Nephron progenitor cell (in vitro differentiated cells): Measurements from ENCODE around the gene RAD51B.

ENCODE experiments used
- DNase-seq: peaks from one replicate; pipeline ENCODE4 v3.0.0; 2021
- H3K27ac Mint-ChIP-seq: 2 replicates; pipeline ENCODE4 v1.8.0; 2021; ENCODE audit warnings: mild to moderate bottlenecking, moderate library complexity, mixed read lengths
- H3K27me3 Mint-ChIP-seq: 2 replicates; pipeline ENCODE4 v1.8.0; 2021; ENCODE audit warnings: mild to moderate bottlenecking, low read depth, mixed read lengths; ENCODE audit not compliant: poor library complexity
- H3K36me3 Mint-ChIP-seq: 2 replicates; pipeline ENCODE4 v1.8.0; 2021; ENCODE audit warnings: low read depth, mixed read lengths
- H3K4me1 Mint-ChIP-seq: 2 replicates; pipeline ENCODE4 v1.8.0; 2021; ENCODE audit warnings: mixed read lengths
- H3K4me3 Mint-ChIP-seq: 2 replicates; pipeline ENCODE4 v1.8.0; 2021; ENCODE audit warnings: mild to moderate bottlenecking, moderate library complexity, mixed read lengths
- H3K9me3 Mint-ChIP-seq: 2 replicates; pipeline ENCODE4 v1.8.0; 2021; ENCODE audit warnings: mild to moderate bottlenecking, moderate library complexity, mixed read lengths
- CTCF ChIP-seq: fragments of 200-600 bp; sonication (generic); IDR thresholded peaks from 2 replicates; pipeline ENCODE4 v1.5.0; 2021; ENCODE audit warnings: antibody characterized with exemption

Gene RAD51B

DNA sequence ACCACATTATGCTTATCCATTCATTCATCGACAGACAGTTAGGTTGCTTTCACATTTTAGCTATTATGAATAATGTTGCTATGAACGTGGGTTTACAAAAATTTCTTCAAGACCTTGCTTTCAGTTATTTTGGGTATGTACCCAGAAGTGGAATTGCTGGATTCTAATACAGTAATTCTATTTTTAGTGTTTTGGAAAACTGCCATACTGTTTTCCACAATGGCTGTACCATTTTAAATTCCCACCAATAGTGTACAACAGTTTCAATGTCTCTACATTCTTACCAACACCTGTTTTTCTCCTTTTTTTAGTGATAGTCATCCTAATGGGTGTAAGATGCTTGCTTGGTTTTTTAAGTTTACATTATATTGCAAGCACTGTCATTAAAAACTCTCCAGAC, 825.8 kb downstream of the RAD51B start:
- H3K27ac Mint-ChIP-seq = no peak overlapping the region
- no peak overlapping the region for H3K4me3 Mint-ChIP-seq
- peaks cover 47% of the 10 kb centered on the region for H3K36me3 Mint-ChIP-seq
- no peak for DNase-seq
- H3K9me3 Mint-ChIP-seq = peaks cover 48% of the 10 kb centered on the region
- peaks cover 26% of the 10 kb centered on the region for H3K4me1 Mint-ChIP-seq
- peaks cover 11% of the 10 kb centered on the region for H3K27me3 Mint-ChIP-seq
- TF ChIP-seq CTCF = no peak

DNA sequence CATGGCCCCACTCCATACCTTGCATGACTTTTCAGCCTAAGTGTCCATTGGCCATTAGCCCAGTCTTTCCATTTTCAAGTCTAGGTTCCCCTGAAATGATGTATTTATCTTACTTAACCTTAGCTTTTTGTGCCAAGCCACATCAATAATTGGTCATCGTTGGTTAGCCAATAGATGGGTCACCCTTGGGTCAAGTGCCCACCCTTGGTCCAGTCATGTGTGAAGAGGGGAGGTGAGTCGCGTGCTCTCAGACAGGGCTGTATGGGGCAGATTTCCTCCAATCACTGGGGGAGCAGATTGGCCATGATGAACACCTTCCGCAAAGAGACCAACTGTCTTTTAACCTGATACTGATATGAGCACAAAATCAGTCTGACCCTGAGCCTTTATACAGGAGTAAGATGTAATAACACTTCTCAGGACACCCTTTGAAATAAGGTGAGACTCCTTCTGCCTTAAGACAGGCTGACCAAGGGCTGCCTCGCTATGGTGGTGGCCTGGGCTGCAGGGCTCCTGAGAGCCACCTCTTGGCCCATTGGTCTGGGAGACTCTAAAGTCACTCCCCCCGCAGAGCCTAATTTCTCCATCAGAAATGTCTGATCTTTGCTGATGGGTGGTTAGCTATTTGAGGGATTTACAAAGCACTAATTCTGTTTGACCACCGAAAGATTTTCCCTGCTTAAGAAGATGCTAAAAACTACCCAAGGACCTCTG, 830.1 kb downstream of the RAD51B start:
- DNase-seq = no peak
- peaks cover 9% of the 10 kb centered on the region for H3K27me3 Mint-ChIP-seq
- H3K27ac Mint-ChIP-seq = peak overlapping the region; percentile 57
- H3K9me3 Mint-ChIP-seq = peaks cover 6% of the 10 kb centered on the region
- H3K4me1 Mint-ChIP-seq = peaks cover 59% of the 10 kb centered on the region
- H3K4me3 Mint-ChIP-seq = no peak overlapping the region
- TF ChIP-seq CTCF = no peak
- peaks cover 6% of the 10 kb centered on the region for H3K36me3 Mint-ChIP-seq

- H3K27ac Mint-ChIP-seq = no peak overlapping the region
- peaks cover 9% of the 10 kb centered on the region for H3K27me3 Mint-ChIP-seq
- no peaks in the 10 kb centered on the region for H3K9me3 Mint-ChIP-seq
- H3K36me3 Mint-ChIP-seq = no peaks in the 10 kb centered on the region
- peaks cover 67% of the 10 kb centered on the region for H3K4me1 Mint-ChIP-seq
- no peak overlapping the region for H3K4me3 Mint-ChIP-seq
- TF ChIP-seq CTCF = no peak
- DNase-seq = no peak
Measured at GRCh38 chr14:68650404-68650994, 830.9 kb downstream of the RAD51B start.

DNA sequence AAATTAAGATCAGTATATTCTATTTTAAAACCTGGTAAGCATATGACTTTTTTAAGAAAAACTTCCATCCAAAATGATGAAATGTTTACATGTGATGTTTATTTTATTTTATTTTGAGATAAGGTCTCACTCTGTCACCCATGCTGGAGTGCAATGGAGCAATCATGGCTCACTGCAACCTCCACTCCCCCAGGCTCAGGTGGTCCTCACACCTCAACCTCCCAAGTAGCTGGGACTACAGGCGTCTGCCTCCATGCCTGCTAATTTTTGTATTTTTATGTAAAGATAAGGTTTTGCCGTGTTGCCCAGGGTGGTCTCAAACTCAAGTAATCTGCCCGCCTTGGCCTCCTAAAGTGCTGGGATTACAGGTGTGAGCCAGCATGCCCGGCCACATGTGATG, 831.5 kb downstream of the RAD51B start:
- peaks cover 9% of the 10 kb centered on the region for H3K27me3 Mint-ChIP-seq
- no peak for DNase-seq
- H3K9me3 Mint-ChIP-seq = no peaks in the 10 kb centered on the region
- no peaks in the 10 kb centered on the region for H3K36me3 Mint-ChIP-seq
- no peak for TF ChIP-seq CTCF
- no peak overlapping the region for H3K4me3 Mint-ChIP-seq
- no peak overlapping the region for H3K27ac Mint-ChIP-seq
- H3K4me1 Mint-ChIP-seq = peaks cover 73% of the 10 kb centered on the region

DNA sequence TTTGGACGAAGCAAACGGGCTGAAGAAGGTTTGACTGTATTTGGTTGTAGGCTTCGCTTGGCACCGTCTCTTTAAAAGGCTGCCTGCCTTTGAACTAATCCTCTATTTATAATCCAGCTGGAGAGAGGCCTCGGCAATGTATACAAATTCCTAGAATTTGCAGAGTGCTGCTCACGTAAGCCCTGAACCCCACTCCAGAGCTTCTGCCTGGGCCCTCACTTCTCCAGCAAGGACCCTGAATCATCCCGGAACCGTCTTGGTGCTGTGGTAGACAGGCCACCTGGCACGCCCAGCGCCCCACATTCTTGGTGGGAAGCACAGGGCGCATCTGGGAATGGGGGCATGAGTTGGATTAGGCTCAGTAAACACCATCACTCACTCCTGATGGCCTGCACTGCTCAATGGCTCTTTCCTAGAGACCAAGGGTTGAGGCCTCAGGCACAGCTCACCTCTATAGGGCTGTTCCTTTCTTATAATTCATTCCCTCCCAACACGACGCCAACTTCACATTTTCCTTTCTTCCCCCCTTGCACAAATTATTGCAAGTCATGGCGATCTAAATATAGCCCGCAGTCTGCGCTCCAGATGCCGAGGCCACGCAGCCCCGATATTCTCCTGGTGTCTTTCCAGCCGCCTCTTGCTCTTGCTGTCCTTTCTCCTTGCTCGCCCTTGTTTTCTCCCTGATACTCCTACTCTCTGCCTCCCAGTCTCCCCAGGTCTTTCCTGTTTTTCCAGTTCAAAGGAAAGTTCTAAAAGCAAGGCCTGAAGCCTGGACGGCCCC, 832.3 kb downstream of the RAD51B start:
- H3K9me3 Mint-ChIP-seq = no peaks in the 10 kb centered on the region
- H3K27ac Mint-ChIP-seq = no peak overlapping the region
- H3K4me1 Mint-ChIP-seq = peaks cover 66% of the 10 kb centered on the region
- no peak for DNase-seq
- H3K36me3 Mint-ChIP-seq = no peaks in the 10 kb centered on the region
- H3K27me3 Mint-ChIP-seq = peaks cover 9% of the 10 kb centered on the region
- TF ChIP-seq CTCF = no peak
- no peak overlapping the region for H3K4me3 Mint-ChIP-seq
